Keratinocyte (primary cell): ENCODE results near the gene CNTNAP5. TPM values are rescaled to one million over a fixed set of nuclear protein-coding genes. Genes with fewer than 3 reads are reported as not detected.

Experiments used
- DNase-seq: peaks from one replicate; pipeline ENCODE4 v3.0.0-alpha.2; 2011; ENCODE audit warnings: low read depth, missing footprints, low spot score
- FAIRE-seq: peaks from 2 replicates; lab custom pipeline; 2011; peaks lifted over from hg19 to GRCh38; lab: Jason Lieb, UNC
- H2AFZ ChIP-seq: 2 replicates; pipeline ENCODE4 v1.6.0; 2012; ENCODE audit warnings: low read length, control low read depth, inconsistent platforms; ENCODE audit not compliant: control insufficient read depth
- H3K27ac ChIP-seq: 2 replicates; pipeline ENCODE4 v1.5.1; 2011; ENCODE audit warnings: low read length; ENCODE audit not compliant: control insufficient read depth, insufficient read depth
- H3K27me3 ChIP-seq: 3 replicates; pipeline ENCODE4 v1.6.0; 2011; ENCODE audit warnings: low read length; ENCODE audit not compliant: control insufficient read depth, insufficient read depth; ENCODE audit errors: extremely low read depth
- H3K36me3 ChIP-seq, 2 experiments: 2 replicates in 1 of 2; 3 replicates in 1 of 2; pipeline ENCODE4 v1.5.1; 2011; ENCODE audit warnings: low read length in 2 of 2, mild to moderate bottlenecking in 1 of 2; ENCODE audit not compliant: control insufficient read depth in 2 of 2, insufficient read depth in 2 of 2; ENCODE audit errors: extremely low read depth in 1 of 2
- H3K4me1 ChIP-seq: 3 replicates; pipeline ENCODE4 v1.5.1; 2011; ENCODE audit warnings: low read length; ENCODE audit not compliant: control insufficient read depth, insufficient read depth; ENCODE audit errors: extremely low read depth
- H3K4me2 ChIP-seq: 3 replicates; pipeline ENCODE4 v1.6.0; 2011; ENCODE audit warnings: low read depth, low read length; ENCODE audit not compliant: control insufficient read depth, insufficient read depth; ENCODE audit errors: extremely low read depth
- H3K4me3 ChIP-seq, 3 experiments: fragments of 200-600 bp in 1 of 3; sonication (generic) in 1 of 3; 2 replicates in 2 of 3; 3 replicates in 1 of 3; pipeline ENCODE4 v1.5.1; 2011 to 2016; ENCODE audit warnings: low read length in 3 of 3, mild to moderate bottlenecking in 3 of 3, control low read depth in 2 of 3, inconsistent platforms in 1 of 3, low read depth in 1 of 3, mixed read lengths in 1 of 3, mixed run types in 1 of 3, moderate library complexity in 1 of 3; ENCODE audit not compliant: control insufficient read depth in 2 of 3, insufficient read depth in 2 of 3; ENCODE audit errors: extremely low read depth in 1 of 3
- H3K79me2 ChIP-seq: 2 replicates; pipeline ENCODE4 v1.6.0; 2012; ENCODE audit warnings: low read length; ENCODE audit not compliant: control insufficient read depth, insufficient read depth
- H3K9ac ChIP-seq: 3 replicates; pipeline ENCODE4 v1.6.0; 2011; ENCODE audit warnings: low read length; ENCODE audit not compliant: control insufficient read depth, insufficient read depth; ENCODE audit errors: extremely low read depth
- H3K9me1 ChIP-seq: 3 replicates; pipeline ENCODE4 v1.6.0; 2011; ENCODE audit warnings: low read length; ENCODE audit not compliant: control insufficient read depth, insufficient read depth; ENCODE audit errors: extremely low read depth
- H3K9me3 ChIP-seq: 2 replicates; pipeline ENCODE4 v1.5.1; 2012; ENCODE audit warnings: low read depth, low read length; ENCODE audit not compliant: control insufficient read depth
- H4K20me1 ChIP-seq: 3 replicates; pipeline ENCODE4 v1.6.0; 2011; ENCODE audit warnings: low read length; ENCODE audit not compliant: control insufficient read depth, insufficient read depth; ENCODE audit errors: extremely low read depth
- EZH2 ChIP-seq: IDR thresholded peaks from one replicate; pipeline ENCODE4 v1.6.1; 2012; ENCODE audit warnings: inconsistent platforms, mild to moderate bottlenecking, low read length, moderate library complexity
- dilution Hi-C: fragments of 300-500 bp; cut with MboI; formaldehyde crosslinking; loops from one replicate; pipeline ENCODE4 v1.7.0; 2020; ENCODE audit warnings: low sequenced_read_pairs; ENCODE audit not compliant: extremely low pct_ligation_motif_present
- polyA plus RNA-seq, 5 experiments: library from polyadenylated mRNA; depleted of rRNA in 3 of 5; stranded (reverse) in 3 of 5; stranded (forward) in 1 of 5; unstranded in 1 of 5; fragments of >200 nt; gene quantifications; 1 replicate in 1 of 5; 2 replicates in 3 of 5; 3 replicates in 1 of 5; pipeline versions ENCODE4 v1.2.1 to v1.2.3, GENCODE V29; 2011 to 2012; ENCODE audit warnings: missing spikeins in 2 of 5, low read depth in 1 of 5, low replicate concordance in 1 of 5
- small RNA-seq, 3 experiments: library from RNA; depleted of rRNA; stranded (forward); fragments of <200 nt; gene quantifications; one replicate each; pipeline ENCODE3, GENCODE V24; 2012; ENCODE audit warnings: low read depth in 3 of 3, low replicate concordance in 1 of 3; ENCODE audit not compliant: insufficient read length in 3 of 3
- TF ChIP-seq, protein P1 (sequence below), 3 experiments: IDR thresholded peaks in 1 of 3; conservative IDR thresholded peaks in 1 of 3; optimal IDR thresholded peaks in 1 of 3; 2 replicates in 2 of 3; 3 replicates in 1 of 3; pipeline versions ENCODE3 to v1.5.1; 2011; ENCODE audit warnings: low read length in 3 of 3, mild to moderate bottlenecking in 3 of 3, moderate library complexity in 2 of 3, control low read depth in 1 of 3, inconsistent platforms in 1 of 3; ENCODE audit not compliant: insufficient read depth in 2 of 3; ENCODE audit errors: extremely low read depth in 1 of 3

The CNTNAP5 gene
- polyA plus RNA-seq, 1 donor (not counting 4 experiments of a cell fraction or from before 2014, with no cell fraction given): not detected

GRCh38 chr2:124961132-124961531 lies 936.0 kb downstream of the CNTNAP5 start:
- H2AFZ ChIP-seq: no peak overlapping the region
- no peaks in the 10 kb centered on the region for H4K20me1 ChIP-seq
- no peak overlapping the region for H3K4me3 ChIP-seq
- H3K36me3 ChIP-seq: no peaks in the 10 kb centered on the region
- no peaks in the 10 kb centered on the region for H3K9me1 ChIP-seq
- dilution Hi-C loops: loop anchor here (5.0 kb wide), 1 partner anchor 44 kb away; no protein-coding TSS in a partner anchor
- no peak overlapping the region for H3K4me2 ChIP-seq
- TF ChIP-seq EZH2: no peak
- TF ChIP-seq, protein P1, sequence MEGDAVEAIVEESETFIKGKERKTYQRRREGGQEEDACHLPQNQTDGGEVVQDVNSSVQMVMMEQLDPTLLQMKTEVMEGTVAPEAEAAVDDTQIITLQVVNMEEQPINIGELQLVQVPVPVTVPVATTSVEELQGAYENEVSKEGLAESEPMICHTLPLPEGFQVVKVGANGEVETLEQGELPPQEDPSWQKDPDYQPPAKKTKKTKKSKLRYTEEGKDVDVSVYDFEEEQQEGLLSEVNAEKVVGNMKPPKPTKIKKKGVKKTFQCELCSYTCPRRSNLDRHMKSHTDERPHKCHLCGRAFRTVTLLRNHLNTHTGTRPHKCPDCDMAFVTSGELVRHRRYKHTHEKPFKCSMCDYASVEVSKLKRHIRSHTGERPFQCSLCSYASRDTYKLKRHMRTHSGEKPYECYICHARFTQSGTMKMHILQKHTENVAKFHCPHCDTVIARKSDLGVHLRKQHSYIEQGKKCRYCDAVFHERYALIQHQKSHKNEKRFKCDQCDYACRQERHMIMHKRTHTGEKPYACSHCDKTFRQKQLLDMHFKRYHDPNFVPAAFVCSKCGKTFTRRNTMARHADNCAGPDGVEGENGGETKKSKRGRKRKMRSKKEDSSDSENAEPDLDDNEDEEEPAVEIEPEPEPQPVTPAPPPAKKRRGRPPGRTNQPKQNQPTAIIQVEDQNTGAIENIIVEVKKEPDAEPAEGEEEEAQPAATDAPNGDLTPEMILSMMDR (optimal IDR thresholded peaks at IDR 0.05 in 1 of 3, IDR thresholded peaks at IDR 0.05 in 1 of 3, conservative IDR thresholded peaks at IDR 0.05 in 1 of 3; ENCODE audit: extremely low read depth in 1 of 3, insufficient read depth in 2 of 3, low read length in 3 of 3): no peak
- no peak overlapping the region for H3K27ac ChIP-seq
- peaks cover 2% of the 10 kb centered on the region for H3K9me3 ChIP-seq
- H3K9ac ChIP-seq: no peak overlapping the region
- no peaks in the 10 kb centered on the region for H3K4me1 ChIP-seq
- H3K79me2 ChIP-seq: no peaks in the 10 kb centered on the region
- no peaks in the 10 kb centered on the region for H3K27me3 ChIP-seq
- FAIRE-seq (no peak), DNase-seq (no peak)

Small RNAs within 50 kb of the gene (small RNA-seq; reads per million reads assigned to genes)
- gene AC019159.1 (0 reads per million in 3 experiments), gene MTND5P22 (0 reads per million in 3 experiments), gene RNA5SP102 (0 reads per million in 3 experiments)
